GM21526 (cell line): ENCODE results near the gene GPC3.

Experiments used
- ATAC-seq: cut with Tn5 transposase; IDR thresholded peaks from one replicate; pipeline ENCODE4 v1.9.1; 2021; ENCODE audit warnings: moderate library complexity; ENCODE audit not compliant: unreplicated experiment, low FRiP score

Gene GPC3

GRCh38 chrX:133933316-133933715 is 52.1 kb downstream of the GPC3 start:
- no peak for ATAC-seq

- ATAC-seq = no peak
Measured at GRCh38 chrX:133929836-133930464, 55.4 kb downstream of the GPC3 start.

GRCh38 chrX:133928365-133928764 is 57.0 kb downstream of the GPC3 start:
- ATAC-seq = no peak

- ATAC-seq = no peak
Measured at GRCh38 chrX:133926809-133927208, 58.6 kb downstream of the GPC3 start.

GRCh38 chrX:133926099-133926498 is 59.3 kb downstream of the GPC3 start:
- ATAC-seq = no peak

GRCh38 chrX:133924548-133924947 is 60.8 kb downstream of the GPC3 start:
- no peak for ATAC-seq

- no peak for ATAC-seq
Measured at GRCh38 chrX:133923548-133923947, 61.8 kb downstream of the GPC3 start.

GRCh38 chrX:133923113-133923512 is 62.3 kb downstream of the GPC3 start:
- ATAC-seq = no peak

- ATAC-seq = no peak
Measured at GRCh38 chrX:133922390-133922771, 63.0 kb downstream of the GPC3 start.

- peak; percentile 68 for ATAC-seq
Measured at GRCh38 chrX:133921764-133922389, 63.5 kb downstream of the GPC3 start.

GRCh38 chrX:133921086-133921485 is 64.3 kb downstream of the GPC3 start:
- ATAC-seq = no peak

GRCh38 chrX:133918361-133918771 is 67.0 kb downstream of the GPC3 start:
- ATAC-seq = no peak

- ATAC-seq = no peak
Measured at GRCh38 chrX:133916984-133917722, 68.2 kb downstream of the GPC3 start.

GRCh38 chrX:133913658-133914388 is 71.6 kb downstream of the GPC3 start:
- ATAC-seq = no peak

GRCh38 chrX:133913009-133913408 is 72.4 kb downstream of the GPC3 start:
- no peak for ATAC-seq

GRCh38 chrX:133911825-133912495 is 73.4 kb downstream of the GPC3 start:
- no peak for ATAC-seq

GRCh38 chrX:133910539-133910938 is 74.9 kb downstream of the GPC3 start:
- no peak for ATAC-seq

- no peak for ATAC-seq
Measured at GRCh38 chrX:133909888-133910287, 75.5 kb downstream of the GPC3 start.

- no peak for ATAC-seq
Measured at GRCh38 chrX:133908223-133908955, 77.0 kb downstream of the GPC3 start.

- ATAC-seq = no peak
Measured at GRCh38 chrX:133907606-133908005, 77.8 kb downstream of the GPC3 start.
